A549 (cell line): ENCODE results near the gene UVRAG.

Source experiments
- CEBPB ChIP-seq, 2 experiments: fragments of >200 bp in 1 of 2; sonication (Bioruptor Twin) in 1 of 2; formaldehyde crosslinking in 1 of 2; IDR thresholded peaks; 2 replicates each; pipeline ENCODE4 v1.6.1; 2012 to 2016
- CHD2 ChIP-seq: fragments of 150-350 bp; IDR thresholded peaks from 2 replicates; pipeline ENCODE4 v1.6.1; 2014; ENCODE audit warnings: low read length; ENCODE audit not compliant: partially characterized antibody
- PHF8 ChIP-seq: fragments of 200-600 bp; sonication (generic); IDR thresholded peaks from 2 replicates; pipeline ENCODE4 v1.6.1; 2016; ENCODE audit warnings: low read depth, mild to moderate bottlenecking, antibody characterized with exemption, moderate library complexity, borderline replicate concordance
- POLR2A ChIP-seq: IDR thresholded peaks from 2 replicates; pipeline ENCODE4 v1.6.1; 2012; ENCODE audit warnings: mild to moderate bottlenecking, low read length
- TP53 ChIP-seq: fragments of 250-450 bp; sonication (Bioruptor Pico); IDR thresholded peaks from 2 replicates; pipeline ENCODE4 v1.5.0; 2021; ENCODE audit warnings: mild to moderate bottlenecking, moderate library complexity
- USF2 ChIP-seq: fragments of 450-650 bp; IDR thresholded peaks from 2 replicates; pipeline ENCODE4 v1.6.1; 2014; ENCODE audit warnings: antibody characterized with exemption
- ZC3H11A ChIP-seq: fragments of 450-650 bp; IDR thresholded peaks from 2 replicates; pipeline ENCODE4 v1.6.1; 2014; ENCODE audit warnings: antibody characterized with exemption, mild to moderate bottlenecking
- TF ChIP-seq, protein P1 (sequence below): fragments of >200 bp; sonication (Bioruptor Twin); formaldehyde crosslinking; IDR thresholded peaks from 3 replicates; pipeline ENCODE4 v1.5.1; 2016

- no peak for TF ChIP-seq POLR2A
- TF ChIP-seq CHD2, result no peak
- TF ChIP-seq PHF8, result no peak
- no peak for TF ChIP-seq USF2
- no peak for TF ChIP-seq CEBPB (IDR thresholded peaks at IDR 0.05)
- no peak for TF ChIP-seq TP53 (CRISPR knock-in tag)
- TF ChIP-seq, protein P1, sequence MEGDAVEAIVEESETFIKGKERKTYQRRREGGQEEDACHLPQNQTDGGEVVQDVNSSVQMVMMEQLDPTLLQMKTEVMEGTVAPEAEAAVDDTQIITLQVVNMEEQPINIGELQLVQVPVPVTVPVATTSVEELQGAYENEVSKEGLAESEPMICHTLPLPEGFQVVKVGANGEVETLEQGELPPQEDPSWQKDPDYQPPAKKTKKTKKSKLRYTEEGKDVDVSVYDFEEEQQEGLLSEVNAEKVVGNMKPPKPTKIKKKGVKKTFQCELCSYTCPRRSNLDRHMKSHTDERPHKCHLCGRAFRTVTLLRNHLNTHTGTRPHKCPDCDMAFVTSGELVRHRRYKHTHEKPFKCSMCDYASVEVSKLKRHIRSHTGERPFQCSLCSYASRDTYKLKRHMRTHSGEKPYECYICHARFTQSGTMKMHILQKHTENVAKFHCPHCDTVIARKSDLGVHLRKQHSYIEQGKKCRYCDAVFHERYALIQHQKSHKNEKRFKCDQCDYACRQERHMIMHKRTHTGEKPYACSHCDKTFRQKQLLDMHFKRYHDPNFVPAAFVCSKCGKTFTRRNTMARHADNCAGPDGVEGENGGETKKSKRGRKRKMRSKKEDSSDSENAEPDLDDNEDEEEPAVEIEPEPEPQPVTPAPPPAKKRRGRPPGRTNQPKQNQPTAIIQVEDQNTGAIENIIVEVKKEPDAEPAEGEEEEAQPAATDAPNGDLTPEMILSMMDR, result no peak
- TF ChIP-seq ZC3H11A, result no peak
Observed at GRCh38 chr11:75849894-75850293, 34.9 kb downstream of the UVRAG start.
